ENCODE measurements around the gene OPA3. TPM values are rescaled to one million over a fixed set of nuclear protein-coding genes. Genes with fewer than 3 reads are reported as not detected.

The OPA3 gene
- total RNA-seq, 1 donor from 2014 or later: 12.5 TPM

GRCh38 chr19:45567609-45568008 is 17.0 kb downstream of the OPA3 start:
- DNase-seq (ENCODE audit: low spot score): no peak

GRCh38 chr19:45564131-45564780 is 20.3 kb downstream of the OPA3 start:
- DNase-seq (ENCODE audit: low spot score): no peak

GRCh38 chr19:45560686-45561085 is 23.9 kb downstream of the OPA3 start:
- no peak for DNase-seq (ENCODE audit: low spot score)

- DNase-seq (ENCODE audit: low spot score): no peak
Observed at GRCh38 chr19:45560038-45560437, 24.6 kb downstream of the OPA3 start.

- no peak for DNase-seq (ENCODE audit: low spot score)
Observed at GRCh38 chr19:45558399-45558878, 26.2 kb downstream of the OPA3 start.

- DNase-seq (ENCODE audit: low spot score): no peak
Observed at GRCh38 chr19:45556835-45557234, 27.8 kb downstream of the OPA3 start.

GRCh38 chr19:45554481-45554880 is 30.1 kb downstream of the OPA3 start:
- no peak for DNase-seq (ENCODE audit: low spot score)

- no peak for DNase-seq (ENCODE audit: low spot score)
Observed at GRCh38 chr19:45553464-45553863, 31.1 kb downstream of the OPA3 start.

GRCh38 chr19:45547965-45548609 is 36.5 kb downstream of the OPA3 start:
- no peak for DNase-seq (ENCODE audit: low spot score)

GRCh38 chr19:45547211-45547770 is 37.3 kb downstream of the OPA3 start:
- DNase-seq (ENCODE audit: low spot score): no peak

- DNase-seq (ENCODE audit: low spot score): no peak
Observed at GRCh38 chr19:45542234-45542668, 42.4 kb downstream of the OPA3 start.

GRCh38 chr19:45539459-45539858 is 45.1 kb downstream of the OPA3 start:
- no peak for DNase-seq (ENCODE audit: low spot score)

GRCh38 chr19:45531349-45531748 is 53.3 kb downstream of the OPA3 start:
- no peak for DNase-seq (ENCODE audit: low spot score)

- DNase-seq (ENCODE audit: low spot score): no peak
Observed at GRCh38 chr19:45529420-45529785, 55.2 kb downstream of the OPA3 start.

GRCh38 chr19:45528744-45529419 is 55.7 kb downstream of the OPA3 start:
- DNase-seq (ENCODE audit: low spot score): no peak

- DNase-seq (ENCODE audit: low spot score): no peak
Observed at GRCh38 chr19:45528149-45528743, 56.4 kb downstream of the OPA3 start.

- no peak for DNase-seq (ENCODE audit: low spot score)
Observed at GRCh38 chr19:45527731-45528130, 56.9 kb downstream of the OPA3 start.

GRCh38 chr19:45526971-45527370 is 57.6 kb downstream of the OPA3 start:
- no peak for DNase-seq (ENCODE audit: low spot score)

- no peak for DNase-seq (ENCODE audit: low spot score)
Observed at GRCh38 chr19:45526143-45526542, 58.5 kb downstream of the OPA3 start.

GRCh38 chr19:45524575-45525129 is 60.0 kb downstream of the OPA3 start:
- DNase-seq (ENCODE audit: low spot score): no peak

GRCh38 chr19:45523642-45524256 is 60.9 kb downstream of the OPA3 start:
- DNase-seq (ENCODE audit: low spot score): no peak

Data from mesenteric fat pad (tissue), 1 donor.